Vagina (tissue), 2 donors: ENCODE results near the gene DCST2.

Experiments used
- POLR2A ChIP-seq, 2 donors: fragments of 450-650 bp; IDR thresholded peaks; one replicate each; pipeline ENCODE4 v1.6.1; 2017; ENCODE audit warnings: antibody characterized with exemption in 2 of 2, mild to moderate bottlenecking in 2 of 2, moderate library complexity in 2 of 2
- POLR2AphosphoS5 ChIP-seq, 2 donors: sonication (generic); formaldehyde crosslinking; IDR thresholded peaks; one replicate each; pipeline ENCODE4 v1.9.0; 2017; ENCODE audit warnings: antibody characterized with exemption in 2 of 2, mild to moderate bottlenecking in 2 of 2, low read depth in 1 of 2; ENCODE audit not compliant: insufficient read depth in 1 of 2
- TF ChIP-seq, protein P1 (sequence below), 3 experiments: fragments of 450-650 bp in 2 of 3; fragments of 200-600 bp in 1 of 3; sonication (generic) in 1 of 3; IDR thresholded peaks; one replicate each; pipeline ENCODE4 v1.5.1; 2017 to 2019; ENCODE audit warnings: antibody characterized with exemption in 3 of 3, mild to moderate bottlenecking in 2 of 3, moderate library complexity in 2 of 3

DNA sequence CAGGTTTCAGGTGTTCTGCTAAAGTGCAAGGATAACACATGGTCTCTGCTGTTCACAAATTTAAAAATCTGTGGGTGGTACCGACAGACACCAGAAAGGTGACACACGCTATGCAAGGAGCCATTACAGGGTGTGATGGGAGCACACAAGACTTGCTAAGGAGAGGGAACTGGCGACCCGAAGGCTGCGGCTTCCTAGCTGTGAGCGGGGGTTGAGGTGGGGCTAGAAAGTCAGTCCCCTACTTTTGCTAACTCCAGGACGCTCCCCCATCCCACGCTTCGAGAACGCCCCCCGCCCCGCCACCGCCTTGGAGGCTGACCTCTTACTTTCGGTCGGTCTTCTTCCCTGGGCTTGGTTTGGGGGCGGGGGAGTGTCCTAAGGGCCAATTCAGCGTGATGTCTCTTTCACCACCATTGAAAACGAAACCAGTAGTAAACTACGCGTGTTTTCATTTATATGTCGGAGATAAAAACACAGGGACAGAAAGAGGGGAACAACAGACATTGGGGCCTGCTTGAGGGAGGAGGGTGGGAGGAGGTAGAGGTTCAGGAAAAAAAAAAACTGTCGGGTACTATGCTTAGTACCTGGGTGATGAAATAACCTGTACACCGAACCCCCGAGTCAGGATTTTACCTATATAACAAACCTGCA, 58.0 kb downstream of the DCST2 start:
- TF ChIP-seq POLR2A (IDR thresholded peaks at IDR 0.05) (no peak), POLR2AphosphoS5 (IDR thresholded peaks at IDR 0.05; ENCODE audit: insufficient read depth in 1 of 2, low read depth in 1 of 2) (no peak)
- TF ChIP-seq, protein P1, sequence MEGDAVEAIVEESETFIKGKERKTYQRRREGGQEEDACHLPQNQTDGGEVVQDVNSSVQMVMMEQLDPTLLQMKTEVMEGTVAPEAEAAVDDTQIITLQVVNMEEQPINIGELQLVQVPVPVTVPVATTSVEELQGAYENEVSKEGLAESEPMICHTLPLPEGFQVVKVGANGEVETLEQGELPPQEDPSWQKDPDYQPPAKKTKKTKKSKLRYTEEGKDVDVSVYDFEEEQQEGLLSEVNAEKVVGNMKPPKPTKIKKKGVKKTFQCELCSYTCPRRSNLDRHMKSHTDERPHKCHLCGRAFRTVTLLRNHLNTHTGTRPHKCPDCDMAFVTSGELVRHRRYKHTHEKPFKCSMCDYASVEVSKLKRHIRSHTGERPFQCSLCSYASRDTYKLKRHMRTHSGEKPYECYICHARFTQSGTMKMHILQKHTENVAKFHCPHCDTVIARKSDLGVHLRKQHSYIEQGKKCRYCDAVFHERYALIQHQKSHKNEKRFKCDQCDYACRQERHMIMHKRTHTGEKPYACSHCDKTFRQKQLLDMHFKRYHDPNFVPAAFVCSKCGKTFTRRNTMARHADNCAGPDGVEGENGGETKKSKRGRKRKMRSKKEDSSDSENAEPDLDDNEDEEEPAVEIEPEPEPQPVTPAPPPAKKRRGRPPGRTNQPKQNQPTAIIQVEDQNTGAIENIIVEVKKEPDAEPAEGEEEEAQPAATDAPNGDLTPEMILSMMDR (IDR thresholded peaks at IDR 0.05) = no peak
